ENCODE measurements around the gene UBAC2. TPM values are rescaled to one million over a fixed set of nuclear protein-coding genes. Genes with fewer than 3 reads are reported as not detected.
"Not testable (repeated sequence)": the region's sequence is repeated elsewhere in the genome, so short reads cannot be mapped to it uniquely, and the experiment has no call there.

Gene UBAC2
- total and polyA plus RNA-seq, 10 donors = 49.3 to 82.1 (median 66.2) TPM

DNA sequence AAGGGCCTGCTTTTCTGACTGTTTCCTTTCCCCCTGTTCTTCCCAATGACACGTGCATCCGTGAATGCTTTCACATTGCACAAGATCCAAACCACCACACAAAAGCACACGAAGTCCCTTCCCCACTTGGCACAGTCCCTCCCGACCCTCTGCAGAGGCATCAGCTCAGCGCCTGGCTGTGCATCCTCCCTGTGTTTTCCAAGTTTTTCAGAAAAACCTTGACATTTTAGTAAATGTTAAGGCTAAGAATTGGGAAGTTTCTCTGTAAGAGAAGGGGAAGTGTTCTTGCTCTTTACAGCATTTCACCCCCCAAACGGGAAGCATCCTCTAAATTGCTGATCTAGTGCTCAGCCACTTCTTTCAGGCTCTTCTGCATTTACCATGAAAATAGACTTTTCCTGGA is 206.1 kb downstream of the UBAC2 start:
- Histone ChIP-seq H3K36me3 (no peaks in the 10 kb centered on the region), H3K27me3 (replicated peaks in 1 of 7) (no peaks in the 10 kb centered on the region), H3K9me3 (peaks cover 0 to 3% (median 0%) of the 10 kb centered on the region in 8 donors), H3K27ac (peak overlapping the region in 6 of 8 donors; percentile 30 to 66 (median 38)), H3K4me1 (peaks cover 0 to 28% (median 10%) of the 10 kb centered on the region in 6 donors), H3K4me3 (peak overlapping the region in 1 of 8 donors; percentile 9)
- WGBS, 5 donors = 19 to 23% (median 21%) methylated on average over 6 of the region's 6 CpGs
- DNase-seq = no peak
- intact Hi-C loops (cut with DNase I; ENCODE audit: low total_unique reads) = no loop called here
- TF ChIP-seq, protein P1, sequence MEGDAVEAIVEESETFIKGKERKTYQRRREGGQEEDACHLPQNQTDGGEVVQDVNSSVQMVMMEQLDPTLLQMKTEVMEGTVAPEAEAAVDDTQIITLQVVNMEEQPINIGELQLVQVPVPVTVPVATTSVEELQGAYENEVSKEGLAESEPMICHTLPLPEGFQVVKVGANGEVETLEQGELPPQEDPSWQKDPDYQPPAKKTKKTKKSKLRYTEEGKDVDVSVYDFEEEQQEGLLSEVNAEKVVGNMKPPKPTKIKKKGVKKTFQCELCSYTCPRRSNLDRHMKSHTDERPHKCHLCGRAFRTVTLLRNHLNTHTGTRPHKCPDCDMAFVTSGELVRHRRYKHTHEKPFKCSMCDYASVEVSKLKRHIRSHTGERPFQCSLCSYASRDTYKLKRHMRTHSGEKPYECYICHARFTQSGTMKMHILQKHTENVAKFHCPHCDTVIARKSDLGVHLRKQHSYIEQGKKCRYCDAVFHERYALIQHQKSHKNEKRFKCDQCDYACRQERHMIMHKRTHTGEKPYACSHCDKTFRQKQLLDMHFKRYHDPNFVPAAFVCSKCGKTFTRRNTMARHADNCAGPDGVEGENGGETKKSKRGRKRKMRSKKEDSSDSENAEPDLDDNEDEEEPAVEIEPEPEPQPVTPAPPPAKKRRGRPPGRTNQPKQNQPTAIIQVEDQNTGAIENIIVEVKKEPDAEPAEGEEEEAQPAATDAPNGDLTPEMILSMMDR (IDR thresholded peaks at IDR 0.05 in 8 of 11, conservative IDR thresholded peaks at IDR 0.05 in 3 of 11) = no peak
- TF ChIP-seq POLR2AphosphoS5 (IDR thresholded peaks at IDR 0.05) (peak in 2 of 3 donors; percentile 49 to 65), POLR2A (IDR thresholded peaks at IDR 0.05) (no peak)

DNA sequence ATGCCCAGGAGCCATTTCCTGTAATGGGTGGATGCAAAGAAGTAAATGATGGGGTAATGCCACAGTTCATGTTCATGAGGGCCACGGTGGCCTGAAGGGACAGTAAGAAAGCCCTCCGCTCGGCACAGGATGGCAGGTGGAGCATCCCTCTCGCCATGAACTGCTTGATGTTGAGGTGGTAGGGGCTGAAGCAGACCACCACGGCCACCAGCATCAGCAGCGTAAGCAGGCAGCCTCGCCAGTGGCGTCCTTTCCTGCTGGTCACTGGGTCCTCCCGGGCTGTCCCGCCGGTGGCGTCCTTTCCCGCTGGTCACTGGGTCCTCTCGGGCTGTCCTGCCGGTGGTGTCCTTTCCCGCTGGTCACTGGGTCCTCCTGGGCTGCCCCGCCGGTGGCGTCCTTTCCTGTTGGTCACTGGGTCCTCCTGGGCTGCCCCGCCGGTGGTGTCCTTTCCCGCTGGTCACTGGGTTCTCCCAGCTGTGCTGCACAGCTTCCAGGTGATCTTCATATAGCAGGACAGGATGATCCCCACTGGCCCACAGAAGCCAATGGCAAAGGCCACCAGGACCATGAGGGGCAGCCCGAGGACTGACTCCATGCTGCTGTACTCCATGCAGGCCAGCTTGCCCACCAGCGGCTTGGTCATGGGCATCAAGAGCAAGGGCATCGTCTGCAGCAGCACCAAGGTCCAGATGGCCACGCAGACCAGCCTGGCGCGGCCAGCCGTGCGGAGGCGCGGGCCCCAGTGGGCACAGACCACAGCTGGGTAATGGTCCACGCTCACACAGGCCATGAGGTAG is 207.4 kb downstream of the UBAC2 start:
- peak overlapping the region in 3 of 8 donors; percentile 43 to 66 (median 55) for H3K27ac ChIP-seq
- H3K9me3 ChIP-seq = peaks cover 0 to 7% (median 0%) of the 10 kb centered on the region in 8 donors
- intact Hi-C loops (cut with DNase I; ENCODE audit: low total_unique reads) = no loop called here
- TF ChIP-seq POLR2A (IDR thresholded peaks at IDR 0.05) (no peak), POLR2AphosphoS5 (IDR thresholded peaks at IDR 0.05) (no peak)
- TF ChIP-seq, protein P1 (IDR thresholded peaks at IDR 0.05 in 8 of 11, conservative IDR thresholded peaks at IDR 0.05 in 3 of 11) = no peak
- DNase-seq = no peak
- H3K27me3 ChIP-seq (replicated peaks in 1 of 7) = no peaks in the 10 kb centered on the region
- whole genome bisulfite sequencing, 5 donors = 86 to 95% (median 89%) methylated on average over 20 to 33 of the region's 33 CpGs
- H3K4me1 ChIP-seq = peaks cover 0 to 28% (median 10%) of the 10 kb centered on the region in 6 donors
- H3K4me3 ChIP-seq = no peak overlapping the region
- no peaks in the 10 kb centered on the region for H3K36me3 ChIP-seq

DNA sequence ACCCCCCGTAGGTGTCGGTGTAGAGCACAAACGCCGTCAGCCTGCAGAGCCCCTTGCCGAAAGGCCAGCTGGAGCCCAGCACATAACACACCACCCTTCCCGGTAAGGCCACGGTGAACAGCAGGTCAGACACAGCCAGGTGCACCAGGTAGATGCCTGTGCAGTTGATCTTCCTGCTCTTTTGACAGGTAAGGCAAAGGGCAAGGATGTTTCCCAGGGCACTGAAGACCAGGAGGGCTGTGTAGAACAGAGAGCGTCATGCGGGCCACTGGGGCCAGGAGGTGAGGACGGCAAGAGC is 208.0 kb downstream of the UBAC2 start:
- H3K4me1 ChIP-seq = peaks cover 0 to 34% (median 10%) of the 10 kb centered on the region in 6 donors
- peaks cover 0 to 7% (median 0%) of the 10 kb centered on the region in 8 donors for H3K9me3 ChIP-seq
- H3K4me3 ChIP-seq = no peak overlapping the region
- H3K27me3 ChIP-seq (replicated peaks in 1 of 7) = no peaks in the 10 kb centered on the region
- WGBS, 5 donors = 93 to 99% (median 96%) methylated on average over 3 to 10 of the region's 10 CpGs
- no peak for DNase-seq
- intact Hi-C loops (cut with DNase I; ENCODE audit: low total_unique reads) = no loop called here
- TF ChIP-seq POLR2A (IDR thresholded peaks at IDR 0.05) = no peak
- TF ChIP-seq, protein P1 (IDR thresholded peaks at IDR 0.05 in 8 of 11, conservative IDR thresholded peaks at IDR 0.05 in 3 of 11) = no peak
- TF ChIP-seq POLR2AphosphoS5 (IDR thresholded peaks at IDR 0.05) = no peak
- H3K36me3 ChIP-seq = no peaks in the 10 kb centered on the region
- no peak overlapping the region for H3K27ac ChIP-seq

DNA sequence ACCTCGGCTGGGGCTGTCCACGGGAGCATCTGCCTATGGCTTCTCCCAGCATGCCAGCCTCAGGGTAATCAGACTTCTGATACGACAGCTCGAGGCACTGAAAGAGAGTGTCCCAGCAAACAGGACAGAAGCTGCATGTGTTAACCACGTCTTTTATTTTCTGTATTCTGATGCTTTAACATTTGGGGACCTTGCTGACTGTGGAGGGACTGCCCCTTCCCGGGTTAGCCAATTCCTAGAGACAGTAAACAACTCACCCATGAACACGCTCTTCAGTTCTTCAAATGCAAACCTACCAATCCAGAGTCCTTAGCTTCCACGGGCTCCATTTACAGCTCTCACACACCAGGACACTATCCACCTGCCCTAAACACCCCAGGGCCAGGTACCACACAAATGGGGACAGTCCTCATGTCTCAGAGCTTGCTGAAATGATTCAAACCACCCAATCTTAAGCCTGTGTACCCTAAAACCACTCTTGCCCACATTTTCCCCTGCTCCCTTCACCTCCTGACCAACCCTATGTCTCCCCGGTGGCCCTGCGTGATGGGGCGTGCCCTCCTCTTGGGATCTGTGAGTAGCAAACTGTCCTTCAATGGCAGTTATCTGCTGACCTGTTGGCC is 208.9 kb downstream of the UBAC2 start:
- intact Hi-C loops (cut with DNase I; ENCODE audit: low total_unique reads) = not testable (repeated sequence)

DNA sequence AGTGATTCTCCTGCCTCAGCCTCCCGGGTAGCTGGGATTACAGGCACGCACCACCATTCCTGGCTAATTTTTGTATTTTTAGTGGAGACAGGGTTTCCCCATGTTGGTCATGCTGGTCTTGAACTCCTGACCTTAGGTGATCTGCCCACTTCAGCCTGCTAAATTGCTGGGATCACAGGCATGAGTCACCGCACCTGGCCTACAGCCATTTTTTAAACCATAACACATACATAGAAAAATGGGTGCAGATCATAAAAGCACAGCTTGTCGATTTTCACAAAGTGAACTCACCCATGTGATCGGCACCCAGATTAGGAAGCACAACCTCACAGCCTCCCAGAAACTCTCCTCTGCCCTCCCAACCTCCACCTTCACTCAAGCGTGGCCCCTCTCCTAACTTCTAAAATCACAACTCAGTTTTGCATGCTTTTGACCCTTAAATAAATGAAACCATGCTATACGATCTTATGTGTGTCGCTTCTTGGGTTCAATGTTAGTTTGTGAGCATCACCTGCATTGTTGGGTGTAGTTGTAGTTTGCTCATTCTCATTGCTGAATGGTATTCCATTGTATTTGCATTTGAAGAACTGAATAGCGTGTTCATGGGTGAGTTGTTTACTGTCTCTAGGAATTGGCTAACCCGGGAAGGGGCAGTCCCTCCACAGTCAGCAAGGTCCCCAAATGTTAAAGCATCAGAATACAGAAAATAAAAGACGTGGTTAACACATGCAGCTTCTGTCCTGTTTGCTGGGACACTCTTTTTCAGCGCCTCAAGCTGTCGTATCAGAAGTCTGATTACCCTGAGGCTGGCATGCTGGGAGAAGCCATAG is 210.2 kb downstream of the UBAC2 start:
- H3K9me3 ChIP-seq; H3K27ac ChIP-seq; DNase-seq; H3K27me3 ChIP-seq (replicated peaks in 1 of 7); intact Hi-C loops (cut with DNase I; ENCODE audit: low total_unique reads); H3K4me3 ChIP-seq; H3K36me3 ChIP-seq: not testable (repeated sequence)
- 80 to 84% (median 84%) methylated on average over 12 to 13 of the region's 13 CpGs for WGBS, 5 donors
- H3K4me1 ChIP-seq = peaks cover 0 to 40% (median 9%) of the 10 kb centered on the region in 6 donors

More for the DNA sequence above, 208.9 kb downstream of the UBAC2 start:
- not testable (repeated sequence) for H3K36me3 ChIP-seq; H3K9me3 ChIP-seq; DNase-seq; H3K4me3 ChIP-seq; H3K27me3 ChIP-seq (replicated peaks in 1 of 7)
- peaks cover 0 to 34% (median 10%) of the 10 kb centered on the region in 6 donors for H3K4me1 ChIP-seq
- H3K27ac ChIP-seq = peak overlapping the region in 1 of 8 donors; percentile 27
- WGBS, 5 donors = 85 to 91% (median 88%) methylated on average over 9 to 11 of the region's 11 CpGs

Measured in spleen (tissue), 11 donors.